A549 treated with Mapracorat at 1 μM for 4 hours (cell line): ENCODE data around the gene RIMS1. TPM values are rescaled to one million over a fixed set of nuclear protein-coding genes. Genes with fewer than 3 reads are reported as not detected.

ENCODE experiments used
- total RNA-seq: library from RNA; stranded (reverse); fragments of 200-300 nt; extraction: Qiagen RNA extraction; gene quantifications from 5 replicates; pipeline ENCODE4 v1.2.3, GENCODE V29; 2022

The RIMS1 gene
- total RNA-seq = not detected in 5 replicates

DNA sequence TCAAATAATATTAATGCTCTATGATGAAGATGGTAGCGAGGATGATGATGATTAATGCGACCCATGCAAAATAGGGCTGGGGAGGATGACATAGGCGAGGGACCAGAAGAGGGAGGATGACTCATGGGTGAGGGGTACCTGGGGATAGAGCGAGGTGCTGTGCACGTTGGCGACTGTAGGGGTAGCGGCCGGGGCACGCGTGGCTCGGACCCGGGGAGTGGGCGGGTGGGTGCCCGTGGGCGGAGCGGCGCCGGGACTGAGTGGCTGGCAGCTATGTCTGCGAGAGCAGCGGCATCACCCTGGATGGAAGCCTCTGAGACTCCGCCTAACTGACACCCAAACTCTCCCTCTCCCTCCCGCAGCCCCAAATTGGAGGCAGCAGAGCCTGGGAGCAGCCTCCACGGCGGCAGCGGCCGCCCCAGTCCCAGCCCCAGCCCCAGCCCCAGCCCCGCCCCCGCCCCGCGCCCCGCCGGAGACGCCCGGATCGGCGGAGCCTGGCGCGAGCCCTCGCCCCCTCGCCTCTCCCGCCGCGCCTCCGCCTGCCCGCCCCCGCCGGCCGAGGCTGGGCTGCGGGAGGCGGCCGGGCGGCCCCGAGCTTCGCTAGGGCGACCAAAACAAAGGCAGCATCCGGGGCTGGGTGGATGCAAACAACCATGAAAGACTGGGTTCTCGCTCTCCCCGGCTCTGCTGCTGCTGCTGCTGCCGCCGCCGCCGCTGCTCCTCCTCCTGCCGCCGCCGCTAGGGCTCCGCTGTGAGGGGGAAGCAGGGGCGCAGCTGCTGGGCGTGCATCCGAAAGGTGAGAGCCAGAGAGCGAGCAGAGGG is at the start of gene RIMS1:
Gene RIMS1, plus strand, starts transcription at position 367 of the 822 bp plus-strand sequence. CDS start 474 bp downstream, outside the sequence.

